Cardiac fibroblast (primary cell): ENCODE data around the gene ODC1.

Experiments used
- DNase-seq, 2 donors: peaks; one replicate each; pipeline versions ENCODE4 v3.0.0 to v3.0.0-alpha.2; 2010; ENCODE audit warnings: low read depth in 2 of 2
- H3K4me3 ChIP-seq, 2 donors: replicated peaks in 1 of 2; 1 replicate in 1 of 2; 2 replicates in 1 of 2; pipeline ENCODE4 v1.5.1; 2011; ENCODE audit warnings: low read depth in 2 of 2, low read length in 2 of 2, mild to moderate bottlenecking in 2 of 2, moderate library complexity in 1 of 2
- CTCF ChIP-seq: IDR thresholded peaks from one replicate; pipeline ENCODE4 v1.5.1; 2011; ENCODE audit warnings: low read depth, mild to moderate bottlenecking, low read length, inconsistent platforms

Gene ODC1

GRCh38 chr2:10433947-10434885, 13.9 kb downstream of the ODC1 start:
- no peak overlapping the region for H3K4me3 ChIP-seq
- no peak for DNase-seq
- no peak for TF ChIP-seq CTCF

DNA sequence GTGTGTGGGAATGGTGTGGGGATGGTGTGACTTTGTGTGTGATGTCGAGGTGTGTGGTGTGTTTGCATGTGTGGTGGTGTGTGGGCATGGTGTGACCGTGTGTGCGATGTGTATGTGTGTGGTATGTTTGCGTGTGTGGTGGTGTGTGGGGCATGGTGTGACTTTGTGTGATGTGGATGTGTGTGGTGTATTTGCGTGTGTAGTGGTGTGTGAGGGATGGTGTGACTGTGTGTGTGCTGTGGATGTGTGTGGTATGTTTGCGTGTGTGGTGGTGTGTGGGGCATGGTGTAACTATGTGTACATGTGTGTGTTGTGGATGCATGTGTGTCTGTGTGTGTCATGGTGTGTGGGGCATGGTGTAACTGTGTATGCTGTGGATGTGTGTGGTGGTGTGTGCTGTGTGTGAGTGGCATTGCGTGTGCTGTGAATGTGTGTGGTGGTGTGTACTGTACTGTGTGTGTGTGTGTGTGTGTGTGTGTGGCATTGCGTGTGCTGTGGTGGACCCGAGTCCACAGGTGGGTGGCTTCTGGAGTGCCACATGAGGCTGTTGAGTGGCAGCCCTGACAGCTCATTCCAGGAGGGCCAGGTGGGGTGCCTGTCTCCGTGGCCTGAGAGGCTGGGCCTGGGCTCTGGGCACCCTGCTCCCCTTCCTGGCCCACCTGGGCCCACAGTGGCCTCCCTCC, 14.7 kb downstream of the ODC1 start:
- DNase-seq: no peak
- H3K4me3 ChIP-seq: no peak overlapping the region
- TF ChIP-seq CTCF: no peak

GRCh38 chr2:10432311-10433181, 15.6 kb downstream of the ODC1 start:
- no peak for TF ChIP-seq CTCF

GRCh38 chr2:10431797-10432196, 16.3 kb downstream of the ODC1 start:
- no peak overlapping the region for H3K4me3 ChIP-seq

More at GRCh38 chr2:10432311-10433181, 15.6 kb downstream of the ODC1 start:
- H3K4me3 ChIP-seq: peak overlapping the region in 1 of 2 donors; percentile 34
- no peak for DNase-seq

GRCh38 chr2:10430886-10431622, 17.1 kb downstream of the ODC1 start:
- TF ChIP-seq CTCF: no peak
- no peak for DNase-seq
- no peak overlapping the region for H3K4me3 ChIP-seq

More at GRCh38 chr2:10431797-10432196, 16.3 kb downstream of the ODC1 start:
- TF ChIP-seq CTCF: no peak
- no peak for DNase-seq

DNA sequence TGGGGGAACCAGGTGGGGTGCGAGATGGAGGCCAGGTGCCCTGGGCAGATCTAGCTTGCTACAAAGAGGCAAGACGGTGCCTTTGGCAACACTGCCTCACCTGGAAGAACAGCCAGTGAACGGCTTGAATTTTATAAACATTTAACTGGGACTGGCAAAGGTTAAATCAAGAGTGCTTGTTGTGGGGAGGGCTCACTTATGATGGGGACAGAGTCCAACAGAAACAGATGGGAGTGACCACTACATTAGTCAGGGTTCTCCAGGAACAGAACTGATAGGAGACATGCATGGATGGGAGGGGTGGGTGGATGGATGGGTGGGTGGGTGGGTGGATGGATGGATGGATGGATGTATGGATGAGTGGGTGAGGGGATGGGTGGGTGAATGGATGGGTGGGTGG, 19.2 kb downstream of the ODC1 start:
- TF ChIP-seq CTCF: no peak
- DNase-seq: no peak
- no peak overlapping the region for H3K4me3 ChIP-seq
